ENCODE results near the gene CENPT.
"Not testable (repeated sequence)": the region's sequence is repeated elsewhere in the genome, so short reads cannot be mapped to it uniquely, and the experiment has no call there.

The CENPT gene

GRCh38 chr16:67844497-67844896, 3.0 kb downstream of the CENPT start:
- DNase-seq (ENCODE audit: low read depth), result peak; percentile 39
- peak overlapping the region; percentile 2 for H3K4me3 ChIP-seq (ENCODE audit: control insufficient read depth, low read depth, low read length)
- TF ChIP-seq CTCF (conservative IDR thresholded peaks at IDR 0.05; ENCODE audit: control insufficient read depth, insufficient read depth, low read depth, low read length), result peak; percentile 18

GRCh38 chr16:67843343-67843765, 4.1 kb downstream of the CENPT start:
- no peak for TF ChIP-seq CTCF (conservative IDR thresholded peaks at IDR 0.05; ENCODE audit: control insufficient read depth, insufficient read depth, low read depth, low read length)

GRCh38 chr16:67842509-67843342, 4.8 kb downstream of the CENPT start:
- peak; percentile 24 for TF ChIP-seq CTCF (conservative IDR thresholded peaks at IDR 0.05; ENCODE audit: control insufficient read depth, insufficient read depth, low read depth, low read length)
- peak; percentile 45 for DNase-seq (ENCODE audit: low read depth)
- H3K4me3 ChIP-seq (ENCODE audit: control insufficient read depth, low read depth, low read length), result peak overlapping the region; percentile 60

More at GRCh38 chr16:67843343-67843765, 4.1 kb downstream of the CENPT start:
- DNase-seq (ENCODE audit: low read depth), result no peak
- peak overlapping the region; percentile 60 for H3K4me3 ChIP-seq (ENCODE audit: control insufficient read depth, low read depth, low read length)

GRCh38 chr16:67841816-67842508, 5.5 kb downstream of the CENPT start, which contains the start of gene THAP11:
TSS of gene THAP11 (plus strand) at chr16:67842320. CDS start at chr16:67842555, 235 bp downstream.
- H3K4me3 ChIP-seq (ENCODE audit: control insufficient read depth, low read depth, low read length), result peak within 1 kb of the TSS; percentile 93
- peak; percentile 93 for DNase-seq (ENCODE audit: low read depth)
- TF ChIP-seq CTCF (conservative IDR thresholded peaks at IDR 0.05; ENCODE audit: control insufficient read depth, insufficient read depth, low read depth, low read length), result peak; percentile 77

GRCh38 chr16:67841198-67841815, 6.2 kb downstream of the CENPT start:
- peak overlapping the region; percentile 93 for H3K4me3 ChIP-seq (ENCODE audit: control insufficient read depth, low read depth, low read length)
- TF ChIP-seq CTCF (conservative IDR thresholded peaks at IDR 0.05; ENCODE audit: control insufficient read depth, insufficient read depth, low read depth, low read length), result no peak
- DNase-seq (ENCODE audit: low read depth), result no peak

GRCh38 chr16:67837811-67838210, 9.7 kb downstream of the CENPT start:
- H3K4me3 ChIP-seq (ENCODE audit: control insufficient read depth, low read depth, low read length), result no peak overlapping the region
- no peak for TF ChIP-seq CTCF (conservative IDR thresholded peaks at IDR 0.05; ENCODE audit: control insufficient read depth, insufficient read depth, low read depth, low read length)
- DNase-seq (ENCODE audit: low read depth), result no peak

- not testable (repeated sequence) for DNase-seq (ENCODE audit: low read depth); H3K4me3 ChIP-seq (ENCODE audit: control insufficient read depth, low read depth, low read length)
Observed at GRCh38 chr16:67837190-67837589, 10.3 kb downstream of the CENPT start.

Data from fibroblast of mammary gland (primary cell).